Measurements from ENCODE around the gene RCAN2.

The RCAN2 gene

DNA sequence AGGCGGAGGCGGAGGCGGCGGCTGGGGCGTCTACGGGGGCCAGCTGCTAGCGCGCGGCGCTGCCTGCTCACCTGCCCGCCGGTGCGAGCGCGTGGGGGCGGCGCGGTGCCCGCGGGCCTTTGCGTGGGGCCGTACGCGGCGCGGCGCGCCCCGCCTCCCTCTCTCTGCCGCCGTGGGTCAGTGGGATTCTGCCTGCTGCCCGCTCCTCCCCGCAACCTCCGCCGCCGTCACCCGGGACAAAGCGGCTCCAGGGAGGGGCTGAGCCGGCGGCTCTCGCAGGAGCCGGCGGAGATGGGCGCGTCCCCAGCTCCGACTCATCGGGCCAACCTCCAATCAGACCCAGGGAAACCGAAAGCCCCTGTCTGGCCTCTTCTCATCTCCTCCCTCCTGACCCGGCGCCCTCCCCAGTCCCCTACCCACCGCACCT is at the start of gene RCAN2:
Gene RCAN2 (minus strand): TSS at position 249 of the 427 bp plus-strand sequence.
- DNase-seq (ENCODE audit: low read depth): peak; percentile 2

DNA sequence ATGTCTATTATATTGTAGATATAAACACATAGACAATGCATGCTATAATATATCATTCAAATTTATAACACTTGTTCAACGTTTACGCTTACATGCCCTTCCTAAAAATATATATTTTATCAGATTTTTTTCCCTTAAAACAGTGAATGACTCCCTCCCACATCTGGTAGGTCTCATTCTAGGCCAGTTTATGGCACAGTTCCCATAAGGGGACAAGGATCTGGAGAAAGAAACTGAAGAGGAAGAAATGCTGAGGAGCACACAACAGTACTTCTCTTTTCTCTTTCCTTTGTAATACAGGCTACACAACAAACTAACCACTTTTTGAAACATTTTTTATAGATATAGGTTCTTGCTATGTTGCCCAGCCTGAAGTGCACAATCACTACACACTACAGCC is 48.6 kb upstream of the RCAN2 start:
- DNase-seq (ENCODE audit: low read depth): no peak

DNA sequence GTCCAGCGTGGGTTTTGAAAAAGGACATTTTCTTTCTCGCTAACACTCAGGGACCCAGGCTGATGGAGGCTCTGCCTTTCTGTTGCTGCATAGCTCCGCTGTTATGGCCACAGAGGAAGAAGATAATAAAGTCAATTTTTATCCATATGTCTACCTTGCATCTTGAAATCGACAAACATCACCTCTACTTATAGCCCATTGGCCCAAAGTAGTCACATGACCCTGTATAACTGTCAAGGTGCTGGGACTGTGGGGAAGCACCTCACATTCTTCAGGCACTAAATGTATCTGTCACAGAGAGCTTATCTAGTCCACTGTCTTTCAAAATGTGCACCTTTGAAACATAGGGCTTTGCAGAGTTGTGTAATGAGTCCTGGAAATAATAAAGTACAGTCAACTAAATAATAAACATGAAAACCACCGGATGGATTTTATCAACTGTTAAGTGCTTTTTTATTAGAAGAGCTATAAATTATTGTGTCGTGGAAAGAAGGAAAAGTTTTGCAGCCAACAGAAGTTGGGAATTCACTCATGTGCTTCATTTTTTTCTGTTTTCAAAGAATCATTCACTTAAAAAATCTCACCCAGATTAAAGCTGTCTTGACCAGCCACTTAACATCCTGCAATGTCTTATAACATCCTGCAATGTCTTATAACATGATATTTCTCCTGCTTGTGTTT is 47.7 kb upstream of the RCAN2 start:
- no peak for DNase-seq (ENCODE audit: low read depth)

DNA sequence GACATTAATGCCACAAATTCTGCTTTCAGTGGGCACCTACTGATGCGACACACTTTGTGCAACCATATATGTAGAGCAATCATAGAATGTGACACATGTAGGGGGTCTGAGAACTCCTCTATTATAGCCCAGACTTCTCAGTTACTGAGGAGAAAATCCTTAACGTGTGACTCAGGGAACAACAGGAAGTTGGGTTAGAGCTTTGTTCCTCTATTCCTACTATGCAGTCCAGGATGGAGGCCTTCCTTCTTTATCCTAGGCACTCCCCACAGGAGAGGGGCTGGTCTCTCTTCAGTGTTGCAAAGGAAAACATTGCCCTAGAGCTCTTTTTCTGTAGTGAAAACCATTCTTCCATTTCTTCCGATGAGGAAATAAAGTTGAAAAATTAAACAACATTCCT is 39.6 kb upstream of the RCAN2 start:
- DNase-seq (ENCODE audit: low read depth): no peak

DNA sequence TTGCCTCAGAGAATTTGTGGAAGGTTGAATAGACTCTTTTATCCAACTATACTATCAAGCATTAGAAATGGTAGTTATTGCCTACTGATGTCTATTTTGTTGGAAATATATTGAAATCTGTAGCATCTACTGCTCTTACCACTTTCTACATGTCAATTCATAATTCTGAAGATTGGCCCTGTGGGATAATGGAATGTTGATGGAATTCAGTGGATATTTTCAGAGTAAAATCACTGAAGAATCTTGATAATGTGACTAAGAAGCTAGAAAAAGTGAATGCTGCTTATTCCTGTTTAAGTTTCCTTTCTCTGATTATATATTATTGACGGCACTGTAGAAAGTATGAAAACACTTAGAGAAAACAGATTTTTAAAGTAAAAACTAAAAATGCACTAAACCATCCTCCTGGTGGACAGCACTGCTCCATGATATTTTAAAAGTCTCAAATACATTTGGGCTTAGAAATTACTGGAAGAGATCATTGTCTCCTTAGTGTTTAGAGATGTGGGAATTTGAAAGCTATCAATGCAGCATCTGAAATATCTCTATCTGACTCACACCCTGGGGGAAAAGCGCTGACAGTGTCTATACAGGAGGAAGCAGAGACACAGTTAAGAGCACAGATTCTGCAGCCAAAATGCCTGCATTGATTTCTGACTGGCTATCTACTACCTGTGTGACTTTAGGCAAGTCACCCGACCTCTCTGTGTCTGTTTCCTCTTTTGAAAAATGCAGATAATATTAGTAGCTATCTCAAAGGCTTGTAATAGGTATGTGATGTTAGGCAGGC is 37.9 kb upstream of the RCAN2 start:
- no peak for DNase-seq (ENCODE audit: low read depth)

DNA sequence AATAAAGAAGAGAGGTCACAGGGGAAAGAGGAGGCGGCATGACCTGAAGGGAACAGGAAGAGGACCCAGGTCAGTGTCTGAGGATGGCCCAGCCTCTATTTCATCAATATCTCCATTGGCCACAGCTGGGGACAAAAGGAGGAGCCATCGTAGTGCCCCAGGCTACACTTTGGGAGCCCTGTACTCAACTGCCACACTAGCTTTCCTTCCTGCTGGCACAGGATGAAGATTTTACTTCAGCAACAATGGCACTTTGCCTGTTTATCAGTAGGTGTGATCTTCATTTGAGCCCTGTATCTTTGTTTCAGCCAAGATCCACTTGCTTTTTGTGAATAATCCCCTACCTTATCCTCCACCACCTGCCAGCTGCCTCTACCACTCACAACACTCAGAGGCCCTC is 35.4 kb upstream of the RCAN2 start:
- no peak for DNase-seq (ENCODE audit: low read depth)

DNA sequence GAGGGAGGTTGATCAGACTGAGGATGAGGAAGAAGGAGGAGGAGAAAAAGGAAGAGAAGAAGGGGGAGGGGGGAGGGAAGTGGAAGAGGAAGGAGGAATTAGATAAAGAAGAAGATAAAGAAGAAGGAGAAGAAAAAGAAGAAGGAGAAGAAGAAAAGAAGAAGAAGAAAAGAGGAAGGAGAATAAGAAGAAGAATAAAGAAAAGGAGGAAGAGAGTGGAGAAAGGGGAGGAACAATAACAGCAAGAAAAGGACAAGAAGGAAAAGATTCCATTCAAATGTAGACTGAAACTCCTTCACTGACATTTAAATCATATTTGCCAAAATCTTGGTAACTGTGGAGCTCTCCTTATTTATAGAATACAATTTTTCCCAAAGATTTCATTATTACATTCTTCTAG is 34.3 kb upstream of the RCAN2 start:
- DNase-seq (ENCODE audit: low read depth): no peak

DNA sequence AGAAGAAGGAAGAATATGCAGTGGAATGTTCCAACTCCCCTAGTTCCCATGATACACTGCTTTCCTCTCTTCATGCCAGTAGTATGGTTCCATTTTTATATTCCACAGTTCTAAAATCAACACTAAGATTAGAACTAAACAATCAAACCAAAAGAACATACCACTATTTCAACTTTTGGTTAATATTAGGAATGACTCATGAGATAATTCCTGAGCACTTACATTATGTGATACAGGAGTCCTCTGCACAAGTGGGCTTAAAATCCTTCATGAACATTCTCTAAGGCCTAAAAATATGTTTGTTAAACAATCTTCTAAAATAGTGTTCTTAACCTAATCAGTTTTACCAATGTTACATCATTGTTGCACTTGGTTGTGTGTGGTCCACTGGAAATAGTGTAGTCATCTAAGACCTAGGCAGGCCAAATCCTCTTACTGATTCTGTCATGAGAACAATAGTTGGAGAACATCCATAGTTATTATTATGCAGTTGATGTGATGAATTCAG is 30.3 kb upstream of the RCAN2 start:
- no peak for DNase-seq (ENCODE audit: low read depth)

DNA sequence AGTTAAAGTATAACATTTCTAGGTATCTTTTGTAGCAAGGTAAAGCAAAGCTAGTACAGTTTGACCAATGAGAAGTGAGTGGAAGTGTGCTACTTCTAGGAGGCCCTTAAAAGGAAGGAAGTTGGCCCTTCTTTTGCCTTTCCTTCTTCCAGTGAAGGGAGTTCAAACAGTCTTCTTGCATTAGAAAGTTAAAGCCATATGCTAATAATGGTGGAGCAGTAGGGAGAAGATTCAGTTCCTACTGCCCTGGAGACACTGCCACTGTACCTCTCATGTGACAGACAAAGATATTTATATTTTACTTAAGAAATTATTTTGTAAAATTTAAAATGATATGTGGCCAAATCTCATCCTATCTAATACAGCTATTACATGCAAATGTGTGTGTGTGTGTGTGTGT is 26.0 kb upstream of the RCAN2 start:
- DNase-seq (ENCODE audit: low read depth): no peak

DNA sequence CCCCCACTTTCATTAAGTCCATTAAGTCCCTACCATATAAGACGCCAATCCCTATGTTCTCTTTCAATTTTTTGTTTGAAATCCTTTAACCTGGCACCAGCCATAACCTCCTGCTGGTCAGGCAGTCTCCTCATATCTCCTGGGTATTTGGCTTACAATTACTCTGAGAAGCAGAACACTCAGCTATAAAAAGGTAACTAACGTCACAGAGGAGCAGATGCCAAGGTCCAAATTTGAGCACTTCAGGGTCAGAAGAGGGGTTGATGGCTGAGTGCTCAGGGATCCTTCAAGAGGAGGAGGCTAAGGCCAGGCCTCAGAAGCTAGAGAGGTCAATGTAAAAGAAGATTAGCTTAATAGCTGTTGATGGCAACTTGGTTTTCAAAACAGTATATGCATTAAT is 22.3 kb upstream of the RCAN2 start:
- no peak for DNase-seq (ENCODE audit: low read depth)

DNA sequence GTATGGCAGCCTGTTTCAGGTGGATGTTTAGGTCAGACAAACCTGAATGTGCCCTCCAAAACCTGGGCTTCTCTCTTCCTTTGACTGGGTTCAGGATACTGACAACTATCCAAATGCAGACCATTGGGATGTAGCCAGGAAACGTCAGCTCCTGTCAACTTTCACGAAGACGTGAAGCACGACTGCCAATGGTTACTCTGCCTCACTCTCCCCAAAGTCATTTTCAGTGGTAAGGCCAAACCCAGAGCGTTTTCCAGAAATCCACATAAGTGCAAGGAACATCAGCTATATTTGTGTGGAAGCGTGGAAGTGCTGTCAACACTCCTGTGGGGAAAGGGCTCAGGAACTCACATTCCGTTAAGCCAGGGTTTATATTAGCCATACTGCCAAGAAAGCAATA is 20.1 kb upstream of the RCAN2 start:
- no peak for DNase-seq (ENCODE audit: low read depth)

DNA sequence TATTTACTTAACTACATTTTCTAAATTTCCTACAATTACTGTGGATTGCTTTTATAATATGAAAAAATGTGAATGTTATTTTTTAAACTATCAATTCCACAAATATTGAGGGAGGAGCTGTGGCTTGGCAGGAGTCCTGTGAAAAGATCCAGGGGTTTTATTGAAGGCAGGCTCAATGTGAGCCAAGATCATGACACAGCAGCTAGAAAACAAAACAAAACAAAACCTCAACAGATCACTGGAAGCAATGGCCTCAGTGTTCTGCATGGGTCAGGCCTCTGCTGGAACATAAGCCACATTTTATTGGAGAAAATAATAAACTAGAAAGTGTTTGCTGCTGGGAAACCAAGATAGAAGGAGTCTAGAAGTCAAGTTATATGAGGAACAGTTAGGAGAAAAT is 19.4 kb upstream of the RCAN2 start:
- DNase-seq (ENCODE audit: low read depth): no peak

DNA sequence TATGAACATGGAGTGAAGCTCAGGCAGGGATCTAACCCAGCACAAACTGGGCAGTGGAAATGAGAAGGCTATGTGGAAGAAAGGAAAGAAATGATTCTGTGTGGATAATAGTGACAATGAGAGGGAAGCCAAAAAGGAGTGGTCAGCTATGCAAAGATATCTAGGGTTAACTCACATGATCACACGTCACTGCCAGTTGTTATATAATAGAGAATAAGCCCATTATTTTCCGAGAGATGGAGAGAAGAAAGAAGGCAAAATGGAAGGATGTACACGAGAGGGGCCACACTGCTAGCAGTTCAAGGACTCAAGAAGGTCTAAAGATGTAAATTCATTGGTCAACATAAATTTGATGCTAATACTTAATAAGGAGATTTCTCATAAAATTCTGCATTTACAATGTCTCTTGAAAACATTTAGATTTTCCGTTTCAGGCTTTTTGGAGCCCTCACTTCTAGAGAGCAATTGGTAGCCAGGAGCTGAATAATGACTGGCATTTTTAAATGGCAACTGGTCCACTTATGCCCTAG is 18.8 kb upstream of the RCAN2 start:
- no peak for DNase-seq (ENCODE audit: low read depth)

DNA sequence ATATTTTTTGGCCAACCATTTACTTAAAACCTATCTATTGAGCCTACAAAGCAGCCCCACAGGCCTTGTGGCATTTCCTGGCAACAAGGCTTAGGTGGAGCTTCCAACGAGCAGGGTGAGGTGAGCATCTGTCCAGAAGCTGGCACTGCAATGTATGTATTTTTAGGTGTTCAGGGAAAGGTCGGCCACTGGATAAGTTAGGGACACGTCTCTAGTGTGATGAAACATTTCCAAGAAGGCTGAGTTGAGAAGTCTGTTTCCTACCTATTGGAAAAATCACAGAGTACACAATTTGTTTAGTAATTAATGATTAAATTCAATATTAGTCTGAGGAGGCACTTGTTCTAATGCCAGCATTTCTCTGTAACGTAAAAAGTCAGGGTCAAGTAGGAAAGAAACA is 17.8 kb upstream of the RCAN2 start:
- DNase-seq (ENCODE audit: low read depth): no peak

DNA sequence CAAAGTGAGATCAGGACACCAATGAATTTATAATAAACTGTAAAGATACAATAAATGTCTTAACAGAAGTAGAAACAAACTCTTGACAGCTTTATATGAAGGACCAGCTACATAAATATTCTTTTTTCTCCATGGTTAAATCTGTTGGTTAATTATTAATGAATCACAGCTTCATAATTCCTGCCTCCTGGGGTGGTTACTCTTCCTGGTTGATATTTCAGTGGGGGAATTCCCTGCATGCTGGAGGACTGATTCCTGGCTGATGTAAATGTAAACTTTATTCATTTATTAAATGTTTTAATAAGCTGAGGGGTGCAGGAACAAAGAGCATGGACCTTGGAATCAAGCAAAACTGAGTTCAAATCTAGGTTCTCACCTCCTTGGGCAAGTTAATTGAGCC is 16.2 kb upstream of the RCAN2 start:
- no peak for DNase-seq (ENCODE audit: low read depth)

DNA sequence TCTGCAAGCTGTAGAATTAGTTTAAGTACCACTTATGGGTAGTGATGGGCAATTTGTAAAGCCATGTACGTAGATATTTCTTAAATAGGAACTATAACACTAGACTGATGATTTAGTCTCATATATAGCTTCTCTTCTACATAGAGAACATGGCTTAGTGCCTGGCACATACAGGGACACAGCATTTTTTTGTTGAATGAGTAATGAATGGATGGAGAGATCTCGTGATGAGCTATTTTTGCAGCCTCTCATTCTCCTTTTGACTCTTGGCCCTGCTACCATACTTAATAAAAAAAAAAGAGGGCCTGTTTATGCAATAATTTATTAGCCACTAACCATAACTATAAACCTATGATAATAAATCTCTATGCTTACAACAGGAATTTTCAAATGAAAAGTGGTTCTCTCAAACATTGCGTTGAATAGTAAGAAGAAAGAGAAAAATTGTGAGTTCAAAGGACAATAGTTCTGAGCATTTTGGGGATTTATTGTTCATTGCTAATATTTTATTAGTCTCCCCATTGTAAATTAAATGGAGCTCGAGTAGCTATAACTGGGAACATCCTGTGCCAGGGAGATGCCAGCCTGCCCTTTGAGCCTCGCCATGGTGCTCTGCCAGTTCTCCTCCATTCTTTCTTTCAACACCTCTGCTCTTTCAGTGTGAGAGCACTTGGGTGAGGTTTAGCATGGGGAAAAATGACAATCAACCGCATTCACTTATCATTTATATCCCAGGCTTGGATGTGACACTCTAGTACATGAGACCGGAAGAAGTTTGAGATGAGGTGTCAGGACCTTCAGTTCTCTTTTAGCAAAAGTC is 14.7 kb upstream of the RCAN2 start:
- DNase-seq (ENCODE audit: low read depth): no peak

DNA sequence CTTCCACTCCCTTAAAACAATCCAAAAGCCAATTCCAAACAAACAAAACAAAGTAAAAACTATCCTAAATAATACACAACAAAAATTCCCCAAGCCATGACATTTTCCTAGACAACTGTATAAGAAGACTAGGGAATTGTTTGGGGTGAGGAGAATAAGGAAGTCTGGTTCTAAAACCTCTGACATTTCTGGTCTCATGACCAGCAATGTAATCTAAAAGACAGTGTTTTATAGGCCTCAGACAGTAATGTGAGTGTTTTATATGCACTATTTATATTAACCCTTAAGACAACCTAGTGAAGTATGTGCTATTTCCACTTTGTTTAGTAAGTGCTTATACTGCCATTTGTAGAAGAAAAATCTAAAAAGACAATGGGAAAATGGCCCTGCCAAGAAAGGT is 13.0 kb upstream of the RCAN2 start:
- no peak for DNase-seq (ENCODE audit: low read depth)

DNA sequence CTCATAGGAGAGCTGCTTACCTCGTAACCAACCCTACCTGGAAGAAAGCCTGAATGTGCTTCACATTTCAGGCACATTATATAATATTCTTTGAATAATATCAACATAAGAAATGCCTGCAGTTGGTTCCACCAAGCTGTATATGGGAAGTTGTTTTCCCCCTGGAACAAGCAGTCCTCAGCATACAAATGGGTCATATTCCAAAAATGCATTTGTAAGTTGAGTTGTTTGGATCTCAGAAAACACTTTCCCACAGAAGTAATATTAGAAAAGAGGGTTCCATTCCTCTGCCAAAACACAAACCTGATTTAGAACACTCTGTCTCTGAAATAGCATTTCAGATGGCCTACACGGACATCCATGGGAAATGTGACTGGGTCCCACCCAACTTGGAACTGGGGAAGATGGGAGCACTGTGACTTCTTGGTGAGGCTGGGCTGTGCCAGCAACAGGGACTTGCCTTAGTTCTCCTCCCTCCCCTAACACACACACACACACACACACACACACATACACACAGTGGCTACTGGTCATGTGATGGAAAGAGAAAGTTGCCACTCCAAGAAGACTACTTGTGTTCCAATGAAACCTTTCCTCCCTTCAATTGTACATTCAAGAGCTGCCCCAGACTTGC is 11.4 kb upstream of the RCAN2 start:
- no peak for DNase-seq (ENCODE audit: low read depth)

DNA sequence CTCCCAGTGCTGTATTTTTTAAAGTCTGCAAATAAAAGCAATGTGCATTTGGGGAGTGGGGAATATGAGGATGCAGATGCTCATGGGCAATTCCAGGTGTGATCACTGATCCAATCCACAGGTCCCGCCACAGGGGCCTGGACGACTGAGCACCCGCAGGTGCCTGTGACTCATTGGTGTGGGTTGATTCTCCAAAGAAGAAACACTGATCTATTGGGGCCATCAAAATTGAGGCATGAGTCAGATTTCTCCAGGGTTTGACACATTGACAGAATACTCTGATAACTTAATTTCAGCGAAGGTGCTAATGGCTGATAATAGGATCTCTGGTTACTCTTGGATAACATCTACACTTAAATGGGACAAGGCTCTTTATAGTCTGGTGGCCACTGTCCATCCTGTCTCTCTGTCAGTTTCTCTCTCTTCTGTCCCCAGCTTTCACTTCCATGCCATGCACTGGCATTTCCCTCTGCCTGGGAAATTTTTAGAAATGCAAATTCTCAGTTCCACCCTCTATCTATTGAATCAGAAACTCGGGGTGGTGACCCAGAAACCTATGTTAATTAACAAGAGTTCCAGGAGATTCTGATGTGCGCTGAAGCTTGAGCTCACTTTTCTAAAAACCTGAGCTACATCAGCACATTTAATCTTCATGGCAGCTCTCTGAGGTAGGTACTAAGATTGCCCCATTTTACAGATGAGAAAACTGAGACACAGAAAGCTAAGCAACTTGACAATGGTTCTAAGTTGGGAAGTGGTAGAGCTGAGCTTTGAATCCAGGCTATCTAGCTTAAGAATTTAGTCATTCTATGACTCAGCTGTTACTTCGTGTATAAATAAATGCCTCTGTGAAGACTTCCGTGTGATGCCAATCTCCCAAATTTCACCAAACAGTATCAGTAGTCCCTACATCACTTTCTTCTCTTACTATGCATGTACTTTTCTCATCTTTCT is 10.2 kb upstream of the RCAN2 start:
- DNase-seq (ENCODE audit: low read depth): no peak

DNA sequence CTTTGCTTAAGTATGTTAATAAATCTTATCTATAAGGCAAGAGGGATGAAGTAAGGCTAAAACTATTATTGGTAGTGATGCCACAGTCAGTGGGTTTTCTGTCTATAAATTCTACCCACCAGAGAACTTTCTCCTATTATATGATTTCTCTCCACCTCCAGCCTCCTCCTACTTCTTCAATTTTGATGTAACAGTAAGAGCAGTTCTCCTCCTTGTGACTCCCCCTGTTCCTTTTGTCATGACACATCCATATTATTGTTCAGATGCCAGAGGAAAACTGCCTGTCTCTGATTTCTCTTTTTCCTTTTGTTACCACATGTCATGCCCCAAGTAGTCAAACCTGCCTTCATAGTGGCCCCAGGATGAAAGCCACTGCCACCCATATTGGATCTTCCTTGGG is 9.1 kb upstream of the RCAN2 start:
- no peak for DNase-seq (ENCODE audit: low read depth)
